Measurements from ENCODE around the gene CHD5.

GRCh38 chr1:6099787-6100765 is 80.0 kb downstream of the CHD5 start:
- TF ChIP-seq EZH2 (IDR thresholded peaks at IDR 0.05; ENCODE audit: insufficient read depth, poor library complexity, severe bottlenecking) (no peak), EZH2phosphoT487 (IDR thresholded peaks at IDR 0.05; ENCODE audit: insufficient read depth, low read depth) (no peak)

Data from GM23248 (cell line).